Activated T-cell treated with anti-CD3 and anti-CD28 coated beads, Interleukin-2, amount 50 U/mL, for 48 hours (primary cell): ENCODE results near the gene SELENOV.

Experiments
- DNase-seq, 2 experiments: peaks; one replicate each; pipeline ENCODE4 v3.0.0-alpha.2; 2020

Gene SELENOV

GRCh38 chr19:39496063-39496462 lies 18.9 kb upstream of the SELENOV start:
- no peak for DNase-seq

GRCh38 chr19:39497701-39497995 lies 17.3 kb upstream of the SELENOV start:
- no peak for DNase-seq

GRCh38 chr19:39497996-39498797 lies 16.7 kb upstream of the SELENOV start:
- peak in 1 of 2 experiments; percentile 52 for DNase-seq

- DNase-seq, result peak in 1 of 2 experiments; percentile 54
Measured at GRCh38 chr19:39498798-39499642, 15.9 kb upstream of the SELENOV start, which contains the start of gene DLL3. TSS of gene DLL3 (plus strand) at chr19:39498947. CDS start at chr19:39498975, 28 bp downstream.

GRCh38 chr19:39499932-39500331 lies 15.0 kb upstream of the SELENOV start:
- no peak for DNase-seq

- DNase-seq, result no peak
Measured at GRCh38 chr19:39500543-39500942, 14.4 kb upstream of the SELENOV start.

GRCh38 chr19:39501340-39501739 lies 13.6 kb upstream of the SELENOV start:
- no peak for DNase-seq

GRCh38 chr19:39502640-39503417 lies 12.1 kb upstream of the SELENOV start:
- DNase-seq, result peak; percentile 84 to 89

GRCh38 chr19:39506598-39506943 lies 8.4 kb upstream of the SELENOV start:
- DNase-seq, result no peak

GRCh38 chr19:39506944-39507714 lies 7.8 kb upstream of the SELENOV start:
- peak; percentile 67 to 79 for DNase-seq

GRCh38 chr19:39507715-39508364 lies 7.1 kb upstream of the SELENOV start:
- DNase-seq, result no peak

GRCh38 chr19:39508629-39509028 lies 6.3 kb upstream of the SELENOV start:
- DNase-seq, result no peak

GRCh38 chr19:39509233-39509632 lies 5.7 kb upstream of the SELENOV start:
- no peak for DNase-seq

GRCh38 chr19:39512988-39513387 lies 2.0 kb upstream of the SELENOV start:
- DNase-seq, result no peak

- DNase-seq, result no peak
Measured at GRCh38 chr19:39515551-39516191, 732 bp downstream of the SELENOV start.

- DNase-seq, result no peak
Measured at GRCh38 chr19:39516270-39516669, 1.3 kb downstream of the SELENOV start.

GRCh38 chr19:39517432-39517831 lies 2.5 kb downstream of the SELENOV start:
- DNase-seq, result no peak

GRCh38 chr19:39518458-39518857 lies 3.5 kb downstream of the SELENOV start:
- no peak for DNase-seq

- no peak for DNase-seq
Measured at GRCh38 chr19:39518975-39519374, 4.0 kb downstream of the SELENOV start.

GRCh38 chr19:39520541-39521484 lies 5.9 kb downstream of the SELENOV start:
- DNase-seq, result no peak
